Measurements from ENCODE around the gene ADGRA1.

DNA sequence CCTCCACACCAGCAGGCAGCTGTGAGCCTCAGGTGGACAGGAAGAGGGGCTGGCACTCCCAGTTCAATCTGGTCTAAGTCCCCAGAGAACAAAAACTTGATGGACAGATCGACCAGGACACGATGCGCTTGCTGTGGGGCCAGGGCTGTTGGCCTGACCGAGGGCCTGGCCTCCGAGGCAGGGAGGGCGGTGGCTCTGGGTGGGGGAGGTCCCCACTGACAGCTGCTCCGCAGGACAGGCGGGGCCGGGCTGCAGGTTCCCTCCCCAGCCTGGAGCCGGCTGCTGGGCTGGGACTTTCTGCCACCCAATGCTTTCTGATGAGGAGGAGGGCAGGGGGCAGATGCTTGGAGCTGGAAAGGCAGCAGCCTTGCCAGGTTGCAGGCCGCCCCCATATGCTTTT, 37.4 kb upstream of the ADGRA1 start:
- TF ChIP-seq POLR2A (IDR thresholded peaks at IDR 0.05; ENCODE audit: low read length) (no peak), GATA1 (IDR thresholded peaks at IDR 0.05; ENCODE audit: low read depth, low read length) (no peak)
